H1 (cell line): ENCODE data around the gene OR13J1. TPM values are rescaled to one million over a fixed set of nuclear protein-coding genes. Genes with fewer than 3 reads are reported as not detected.

ENCODE experiments used
- CTCF ChIA-PET: fragments of 300-600 bp; sonication (Branson Sonifier 250); formaldehyde crosslinking; loops from one replicate; lab custom pipeline; 2021; ENCODE audit not compliant: partially characterized antibody; lab: Charles Lee
- POLR2A ChIA-PET: fragments of 300-600 bp; sonication (Branson Sonifier 250); formaldehyde crosslinking; loops from one replicate; lab custom pipeline; 2021; ENCODE audit warnings: inconsistent platforms; ENCODE audit not compliant: partially characterized antibody; lab: Charles Lee
- DNase-seq, 2 experiments: peaks; one replicate each; pipeline versions ENCODE4 v3.0.0 to v3.0.0-alpha.2; 2010 to 2022; ENCODE audit warnings: low spot score in 2 of 2, low read depth in 1 of 2, mixed read lengths in 1 of 2
- FAIRE-seq: peaks from 2 replicates; lab custom pipeline; 2011; peaks lifted over from hg19 to GRCh38; lab: Jason Lieb, UNC
- H2AFZ ChIP-seq: 2 replicates; pipeline ENCODE4 v1.8.1; 2012; ENCODE audit warnings: low read length, inconsistent platforms
- H2AK5ac ChIP-seq: 2 replicates; pipeline ENCODE4 v1.6.1; 2013; ENCODE audit warnings: low read depth, low read length
- H2BK120ac ChIP-seq: replicated peaks from 2 replicates; pipeline ENCODE3; 2013; ENCODE audit warnings: low read depth, low read length, inconsistent platforms
- H2BK12ac ChIP-seq: 2 replicates; pipeline ENCODE4 v1.6.1; 2013; ENCODE audit warnings: low read depth, low read length
- H2BK15ac ChIP-seq: 2 replicates; pipeline ENCODE4 v1.6.1; 2013; ENCODE audit warnings: low read length
- H2BK20ac ChIP-seq: 2 replicates; pipeline ENCODE4 v1.6.1; 2013; ENCODE audit warnings: low read length
- H2BK5ac ChIP-seq: 2 replicates; pipeline ENCODE4 v1.6.1; 2013; ENCODE audit warnings: low read depth, low read length
- H3K14ac ChIP-seq: 2 replicates; pipeline ENCODE4 v1.6.1; 2013; ENCODE audit warnings: inconsistent platforms; ENCODE audit not compliant: insufficient read length
- H3K18ac ChIP-seq: 2 replicates; pipeline ENCODE4 v1.6.1; 2013; ENCODE audit warnings: low read length; ENCODE audit errors: extremely low read depth
- H3K23ac ChIP-seq: 2 replicates; pipeline ENCODE4 v1.6.1; 2013; ENCODE audit warnings: inconsistent platforms; ENCODE audit not compliant: insufficient read length
- H3K23me2 ChIP-seq: 2 replicates; pipeline ENCODE4 v1.6.1; 2013; ENCODE audit warnings: low read depth, low read length
- H3K27ac ChIP-seq: 2 replicates; pipeline ENCODE4 v1.6.1; 2011; ENCODE audit warnings: low read depth, low read length, inconsistent platforms
- H3K27me3 ChIP-seq, 4 experiments: replicated peaks in 1 of 4; 1 replicate in 1 of 4; 2 replicates in 3 of 4; pipeline versions ENCODE4 v1.6.1 to v1.8.1; 2011 to 2013; ENCODE audit warnings: low read length in 3 of 4, mild to moderate bottlenecking in 3 of 4, inconsistent platforms in 2 of 4, mixed read lengths in 2 of 4, moderate library complexity in 1 of 4; ENCODE audit not compliant: control insufficient read depth in 3 of 4, insufficient read depth in 3 of 4; ENCODE audit errors: extremely low read depth in 1 of 4
- H3K36me3 ChIP-seq, 4 experiments: 2 replicates each; pipeline versions ENCODE4 v1.6.1 to v1.8.1; 2011 to 2013; ENCODE audit warnings: mild to moderate bottlenecking in 4 of 4, low read length in 3 of 4, moderate library complexity in 2 of 4, control low read depth in 1 of 4, inconsistent platforms in 1 of 4; ENCODE audit not compliant: insufficient read depth in 4 of 4, control insufficient read depth in 2 of 4
- H3K4ac ChIP-seq: replicated peaks from 2 replicates; pipeline ENCODE3; 2013; ENCODE audit warnings: low read length, low read depth, mixed read lengths, inconsistent platforms; ENCODE audit not compliant: insufficient read length
- H3K4me1 ChIP-seq, 4 experiments: replicated peaks in 1 of 4; 1 replicate in 1 of 4; 2 replicates in 3 of 4; pipeline versions ENCODE4 v1.6.1 to v1.8.1; 2011 to 2013; ENCODE audit warnings: low read length in 3 of 4, inconsistent platforms in 2 of 4, mixed read lengths in 1 of 4; ENCODE audit not compliant: insufficient read depth in 4 of 4, control insufficient read depth in 3 of 4
- H3K4me2 ChIP-seq, 2 experiments: 2 replicates each; pipeline versions ENCODE4 v1.6.1 to v1.8.1; 2011 to 2013; ENCODE audit warnings: low read depth in 2 of 2, low read length in 2 of 2, control low read depth in 1 of 2, inconsistent platforms in 1 of 2, mild to moderate bottlenecking in 1 of 2; ENCODE audit not compliant: insufficient read depth in 1 of 2
- H3K4me3 ChIP-seq, 4 experiments: fragments of 200-600, 300-600 bp in 1 of 4; sonication (generic), shearing (Covaris generic), sonication (Bioruptor Twin) in 1 of 4; 2 replicates each; pipeline versions ENCODE4 v1.5.1 to v1.8.1; 2011 to 2016; ENCODE audit warnings: low read length in 4 of 4, low read depth in 3 of 4, control low read depth in 2 of 4, inconsistent platforms in 2 of 4, mild to moderate bottlenecking in 2 of 4, mixed read lengths in 1 of 4, moderate library complexity in 1 of 4; ENCODE audit not compliant: insufficient read depth in 2 of 4; ENCODE audit errors: extremely low read depth in 1 of 4
- H3K56ac ChIP-seq: replicated peaks from 2 replicates; pipeline ENCODE3; 2013; ENCODE audit warnings: low read depth, mild to moderate bottlenecking, mixed read lengths, low read length, inconsistent platforms; ENCODE audit not compliant: insufficient read length
- H3K79me1 ChIP-seq: 2 replicates; pipeline ENCODE4 v1.6.1; 2013; ENCODE audit warnings: low read depth, low read length, control low read depth
- H3K79me2 ChIP-seq, 2 experiments: 2 replicates each; pipeline versions ENCODE4 v1.6.1 to v1.8.1; 2012 to 2013; ENCODE audit warnings: low read length in 2 of 2, mild to moderate bottlenecking in 2 of 2, inconsistent platforms in 1 of 2; ENCODE audit not compliant: insufficient read depth in 2 of 2, control insufficient read depth in 1 of 2
- H3K9ac ChIP-seq, 4 experiments: replicated peaks in 1 of 4; 1 replicate in 1 of 4; 2 replicates in 3 of 4; pipeline versions ENCODE4 v1.6.1 to v1.8.1; 2011 to 2013; ENCODE audit warnings: low read depth in 3 of 4, low read length in 3 of 4, control low read depth in 2 of 4, mild to moderate bottlenecking in 2 of 4, moderate library complexity in 2 of 4, inconsistent platforms in 1 of 4; ENCODE audit errors: extremely low read depth in 1 of 4
- H3K9me3 ChIP-seq, 2 experiments: 2 replicates each; pipeline versions ENCODE4 v1.6.1 to v1.8.1; 2012 to 2013; ENCODE audit warnings: mild to moderate bottlenecking in 2 of 2, moderate library complexity in 2 of 2, control low read depth in 1 of 2, inconsistent platforms in 1 of 2, low read depth in 1 of 2, low read length in 1 of 2, mixed read lengths in 1 of 2; ENCODE audit not compliant: insufficient read depth in 2 of 2
- H4K20me1 ChIP-seq, 2 experiments: replicated peaks in 1 of 2; 2 replicates each; pipeline versions ENCODE3 to v1.8.1; 2011 to 2013; ENCODE audit warnings: inconsistent platforms in 2 of 2, low read length in 2 of 2, mild to moderate bottlenecking in 1 of 2; ENCODE audit not compliant: insufficient read depth in 2 of 2, control insufficient read depth in 1 of 2
- H4K5ac ChIP-seq: 2 replicates; pipeline ENCODE4 v1.6.1; 2013; ENCODE audit warnings: low read length, low read depth, mixed read lengths, inconsistent platforms; ENCODE audit not compliant: insufficient read length
- H4K8ac ChIP-seq: 2 replicates; pipeline ENCODE4 v1.8.0; 2013; ENCODE audit warnings: mild to moderate bottlenecking, moderate library complexity, low read length, inconsistent platforms; ENCODE audit not compliant: insufficient read depth; ENCODE audit errors: extremely low read depth
- H4K91ac ChIP-seq: replicated peaks from 2 replicates; pipeline ENCODE3; 2013; ENCODE audit warnings: low read length, mixed read lengths, inconsistent platforms; ENCODE audit not compliant: insufficient read length
- CBX8 ChIP-seq: fragments of 300-800, 300-1000 bp; sonication (generic); IDR thresholded peaks from 2 replicates; pipeline ENCODE4 v1.7.1; 2016; ENCODE audit warnings: low read depth, low read length, borderline replicate concordance
- CTCF ChIP-seq, 3 experiments: IDR thresholded peaks; 1 replicate in 2 of 3; 2 replicates in 1 of 3; pipeline versions ENCODE4 v1.5.1 to v1.6.1; 2011; ENCODE audit warnings: low read length in 3 of 3, mild to moderate bottlenecking in 3 of 3, inconsistent platforms in 2 of 3, low read depth in 1 of 3, moderate library complexity in 1 of 3; ENCODE audit not compliant: insufficient read depth in 1 of 3; ENCODE audit errors: control extremely low read depth in 1 of 3
- JUND ChIP-seq: IDR thresholded peaks from 2 replicates; pipeline ENCODE4 v1.6.1; 2011; ENCODE audit warnings: mild to moderate bottlenecking, improper control_type of control experiment, low read length
- KDM1A ChIP-seq: fragments of 200-600, 300-600 bp; sonication (generic); IDR thresholded peaks from 2 replicates; pipeline ENCODE4 v1.7.1; 2016; ENCODE audit warnings: mild to moderate bottlenecking, low read length, borderline replicate concordance
- RAD21 ChIP-seq, 2 experiments: IDR thresholded peaks in 1 of 2; conservative IDR thresholded peaks in 1 of 2; 2 replicates each; pipeline ENCODE4 v1.6.1; 2011; ENCODE audit warnings: low read depth in 2 of 2, low read length in 2 of 2, improper control_type of control experiment in 1 of 2, inconsistent platforms in 1 of 2, mild to moderate bottlenecking in 1 of 2, moderate library complexity in 1 of 2
- WGBS, 2 experiments: shearing (Covaris generic) in 1 of 2; methylation state at CpG; one replicate each; pipeline versions ENCODE4 v1.1.6 to v1.1.7; 2013 to 2015; ENCODE audit warnings: low lambda C conversion rate in 2 of 2, mixed read lengths in 2 of 2, inconsistent platforms in 1 of 2, low coverage in 1 of 2, missing lambda C conversion rate in 1 of 2; ENCODE audit not compliant: insufficient replicate concordance in 2 of 2, insufficient coverage in 1 of 2, insufficient read length in 1 of 2; ENCODE audit errors: extremely low coverage in 1 of 2, missing lambda C conversion rate in 1 of 2; 5-methylcytosine and 5-hydroxymethylcytosine counted together
- polyA plus RNA-seq, 7 experiments: library from polyadenylated mRNA; depleted of rRNA in 3 of 7; stranded (reverse) in 5 of 7; unstranded in 2 of 7; fragments of >200 nt in 5 of 7; fragments of 200-250 nt in 2 of 7; gene quantifications; 1 replicate in 5 of 7; 2 replicates in 1 of 7; 4 replicates in 1 of 7; pipeline versions ENCODE4 v1.2.1 to v1.2.3, GENCODE V29; 2011 to 2013; ENCODE audit warnings: missing spikeins in 2 of 7, mixed read lengths in 2 of 7
- total RNA-seq: library from RNA; stranded (reverse); fragmentation: NEBNext Ultra II Directional; extraction: Animal tissue kit (Norgen Biotek cat#: 25700); gene quantifications from 2 replicates; pipeline ENCODE4 v1.2.1, GENCODE V29; 2021
- TF ChIP-seq, protein P1 (sequence below): IDR thresholded peaks from 2 replicates; pipeline ENCODE4 v1.6.1; 2012; ENCODE audit warnings: inconsistent platforms

OR13J1 gene
- total and polyA plus RNA-seq, 2 of the 8 experiments (the other 6 are each of a cell fraction or from before 2014, with no cell fraction given) = not detected

GRCh38 chr9:35910613-35911359 is 40.6 kb upstream of the OR13J1 start:
- no peak overlapping the region; the same call in 1 of the 2 replicates for H2AFZ ChIP-seq
- no peak for FAIRE-seq
- H2BK120ac ChIP-seq = no peak overlapping the region

More at GRCh38 chr9:35910613-35911359, 40.6 kb upstream of the OR13J1 start:
- H2BK12ac ChIP-seq = peak overlapping the region; percentile 10; the same call in 1 of the 2 replicates
- no peaks in the 10 kb centered on the region; a peak in 2 of 7 replicates for H3K27me3 ChIP-seq
- TF ChIP-seq RAD21 (IDR thresholded peaks at IDR 0.05 in 1 of 2, conservative IDR thresholded peaks at IDR 0.05 in 1 of 2; ENCODE audit: low read depth in 2 of 2, low read length in 2 of 2) (peak; percentile 73 to 74), CTCF (IDR thresholded peaks at IDR 0.05; ENCODE audit: control extremely low read depth in 1 of 3, insufficient read depth in 1 of 3, low read depth in 1 of 3, low read length in 3 of 3) (peak; percentile 47 to 64 (median 56)), KDM1A (no peak), JUND (no peak), CBX8 (no peak)
- TF ChIP-seq, protein P1, sequence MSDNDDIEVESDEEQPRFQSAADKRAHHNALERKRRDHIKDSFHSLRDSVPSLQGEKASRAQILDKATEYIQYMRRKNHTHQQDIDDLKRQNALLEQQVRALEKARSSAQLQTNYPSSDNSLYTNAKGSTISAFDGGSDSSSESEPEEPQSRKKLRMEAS = no peak
- peaks cover 9 to 33% (median 21%) of the 10 kb centered on the region in 4 experiments for H3K4me1 ChIP-seq
- H3K14ac ChIP-seq = no peak overlapping the region
- H3K4me2 ChIP-seq = no peak overlapping the region
- peak overlapping the region; percentile 13; the same call in 1 of the 2 replicates for H2BK15ac ChIP-seq
- peaks cover 3% of the 10 kb centered on the region; the same call in 1 of the 2 replicates for H3K23me2 ChIP-seq
- no peaks in the 10 kb centered on the region for H4K20me1 ChIP-seq
- H3K4ac ChIP-seq = no peak overlapping the region
- no peak overlapping the region for H2AK5ac ChIP-seq
- no peaks in the 10 kb centered on the region for H3K79me2 ChIP-seq
- peak overlapping the region; percentile 48 for H4K91ac ChIP-seq
- H4K5ac ChIP-seq = no peak overlapping the region
- no peak overlapping the region for H2BK5ac ChIP-seq
- H3K9me3 ChIP-seq = no peaks in the 10 kb centered on the region
- no peak overlapping the region for H3K9ac ChIP-seq
- H4K8ac ChIP-seq = peak overlapping the region; percentile 54; the same call in 1 of the 2 replicates
- ChIA-PET CTCF (interaction anchor here (0.6 to 5.6 kb wide), 26 partner anchors 8 to 1284 kb away, joined by 3 to 26 read pairs (median 3); partner anchors contain the start of genes CREB3 and TLN1), POLR2A (interaction anchor here (0.5 to 1.0 kb wide), 2 partner anchors 10 to 30 kb away, joined by 3 to 4 read pairs; no protein-coding TSS in a partner anchor)
- no peak overlapping the region for H3K18ac ChIP-seq
- 0 out of 2 replicates have a peak, but pooled peaks cover 2% of the 10 kb centered on the region for H3K79me1 ChIP-seq
- no peak overlapping the region for H3K27ac ChIP-seq
- WGBS, 2 experiments = 76% methylated on average over 14 of the region's 14 CpGs; no CpG with 5 or more reads in 1 of the 2 experiments
- peak in 1 of 2 experiments; percentile 55 for DNase-seq
- H2BK20ac ChIP-seq = no peak overlapping the region
- H3K23ac ChIP-seq = no peak overlapping the region
- no peak overlapping the region for H3K4me3 ChIP-seq
- H3K36me3 ChIP-seq = no peaks in the 10 kb centered on the region
- no peak overlapping the region for H3K56ac ChIP-seq
